HAP-1 (cell line): ENCODE data around the gene MAPT.

Experiments
- DNase-seq, 2 experiments: peaks; one replicate each; pipeline ENCODE4 v3.0.0-alpha.2; 2016 to 2020; ENCODE audit warnings: low spot score in 2 of 2
- H3K27me3 ChIP-seq: fragments of 250-450 bp; sonication (Bioruptor Pico); 2 replicates; pipeline ENCODE4 v1.5.1; 2020; ENCODE audit warnings: low read depth, mild to moderate bottlenecking, moderate library complexity
- H3K36me3 ChIP-seq: fragments of 250-450 bp; sonication (Bioruptor Pico); replicated peaks from 2 replicates; pipeline ENCODE4 v1.5.1; 2020; ENCODE audit warnings: mild to moderate bottlenecking
- H3K4me1 ChIP-seq: fragments of 250-450 bp; sonication (Bioruptor Pico); 2 replicates; pipeline ENCODE4 v1.5.1; 2020; ENCODE audit warnings: mild to moderate bottlenecking
- H3K4me3 ChIP-seq: fragments of 250-450 bp; sonication (Bioruptor Pico); 2 replicates; pipeline ENCODE4 v1.5.1; 2020; ENCODE audit warnings: mild to moderate bottlenecking, moderate library complexity
- H3K9me3 ChIP-seq: fragments of 250-450 bp; sonication (Bioruptor Pico); 2 replicates; pipeline ENCODE4 v1.5.1; 2020; ENCODE audit warnings: mild to moderate bottlenecking, moderate library complexity
- in situ Hi-C: fragments of 300-500 bp; cut with MboI; formaldehyde crosslinking; loops from 3 replicates; pipeline ENCODE4 v1.14.3; 2020; ENCODE audit warnings: low sequenced_read_pairs, inconsistent platforms, mixed read lengths

The MAPT gene

DNA sequence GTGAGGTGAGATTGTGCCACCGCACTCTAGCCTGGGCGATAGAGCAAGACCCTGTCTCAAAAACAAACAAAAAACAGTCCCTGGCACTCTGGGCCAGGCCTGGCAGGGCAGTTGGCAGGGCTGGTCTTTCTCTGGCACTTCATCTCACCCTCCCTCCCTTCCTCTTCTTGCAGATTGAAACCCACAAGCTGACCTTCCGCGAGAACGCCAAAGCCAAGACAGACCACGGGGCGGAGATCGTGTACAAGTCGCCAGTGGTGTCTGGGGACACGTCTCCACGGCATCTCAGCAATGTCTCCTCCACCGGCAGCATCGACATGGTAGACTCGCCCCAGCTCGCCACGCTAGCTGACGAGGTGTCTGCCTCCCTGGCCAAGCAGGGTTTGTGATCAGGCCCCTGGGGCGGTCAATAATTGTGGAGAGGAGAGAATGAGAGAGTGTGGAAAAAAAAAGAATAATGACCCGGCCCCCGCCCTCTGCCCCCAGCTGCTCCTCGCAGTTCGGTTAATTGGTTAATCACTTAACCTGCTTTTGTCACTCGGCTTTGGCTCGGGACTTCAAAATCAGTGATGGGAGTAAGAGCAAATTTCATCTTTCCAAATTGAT, 129.5 kb downstream of the MAPT start:
- Histone ChIP-seq H3K4me1 (no peaks in the 10 kb centered on the region), H3K9me3 (no peaks in the 10 kb centered on the region), H3K36me3 (peaks cover 18% of the 10 kb centered on the region), H3K4me3 (no peak overlapping the region), H3K27me3 (no peaks in the 10 kb centered on the region)
- in situ Hi-C loops, result no loop called here
- DNase-seq, result no peak

DNA sequence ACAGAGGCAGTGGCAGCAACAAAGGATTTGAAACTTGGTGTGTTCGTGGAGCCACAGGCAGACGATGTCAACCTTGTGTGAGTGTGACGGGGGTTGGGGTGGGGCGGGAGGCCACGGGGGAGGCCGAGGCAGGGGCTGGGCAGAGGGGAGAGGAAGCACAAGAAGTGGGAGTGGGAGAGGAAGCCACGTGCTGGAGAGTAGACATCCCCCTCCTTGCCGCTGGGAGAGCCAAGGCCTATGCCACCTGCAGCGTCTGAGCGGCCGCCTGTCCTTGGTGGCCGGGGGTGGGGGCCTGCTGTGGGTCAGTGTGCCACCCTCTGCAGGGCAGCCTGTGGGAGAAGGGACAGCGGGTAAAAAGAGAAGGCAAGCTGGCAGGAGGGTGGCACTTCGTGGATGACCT, 130.2 kb downstream of the MAPT start:
- Histone ChIP-seq H3K4me3 (no peak overlapping the region), H3K9me3 (no peaks in the 10 kb centered on the region), H3K27me3 (no peaks in the 10 kb centered on the region), H3K4me1 (no peaks in the 10 kb centered on the region), H3K36me3 (peaks cover 18% of the 10 kb centered on the region)
- no peak for DNase-seq
- in situ Hi-C loops, result no loop called here

DNA sequence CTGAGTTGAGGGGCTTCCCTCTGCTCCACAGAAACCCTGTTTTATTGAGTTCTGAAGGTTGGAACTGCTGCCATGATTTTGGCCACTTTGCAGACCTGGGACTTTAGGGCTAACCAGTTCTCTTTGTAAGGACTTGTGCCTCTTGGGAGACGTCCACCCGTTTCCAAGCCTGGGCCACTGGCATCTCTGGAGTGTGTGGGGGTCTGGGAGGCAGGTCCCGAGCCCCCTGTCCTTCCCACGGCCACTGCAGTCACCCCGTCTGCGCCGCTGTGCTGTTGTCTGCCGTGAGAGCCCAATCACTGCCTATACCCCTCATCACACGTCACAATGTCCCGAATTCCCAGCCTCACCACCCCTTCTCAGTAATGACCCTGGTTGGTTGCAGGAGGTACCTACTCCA, 130.7 kb downstream of the MAPT start:
- no peaks in the 10 kb centered on the region for H3K9me3 ChIP-seq

DNA sequence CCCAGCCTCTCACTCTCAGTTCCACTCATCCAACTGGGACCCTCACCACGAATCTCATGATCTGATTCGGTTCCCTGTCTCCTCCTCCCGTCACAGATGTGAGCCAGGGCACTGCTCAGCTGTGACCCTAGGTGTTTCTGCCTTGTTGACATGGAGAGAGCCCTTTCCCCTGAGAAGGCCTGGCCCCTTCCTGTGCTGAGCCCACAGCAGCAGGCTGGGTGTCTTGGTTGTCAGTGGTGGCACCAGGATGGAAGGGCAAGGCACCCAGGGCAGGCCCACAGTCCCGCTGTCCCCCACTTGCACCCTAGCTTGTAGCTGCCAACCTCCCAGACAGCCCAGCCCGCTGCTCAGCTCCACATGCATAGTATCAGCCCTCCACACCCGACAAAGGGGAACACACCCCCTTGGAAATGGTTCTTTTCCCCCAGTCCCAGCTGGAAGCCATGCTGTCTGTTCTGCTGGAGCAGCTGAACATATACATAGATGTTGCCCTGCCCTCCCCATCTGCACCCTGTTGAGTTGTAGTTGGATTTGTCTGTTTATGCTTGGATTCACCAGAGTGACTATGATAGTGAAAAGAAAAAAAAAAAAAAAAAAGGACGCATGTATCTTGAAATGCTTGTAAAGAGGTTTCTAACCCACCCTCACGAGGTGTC, 131.3 kb downstream of the MAPT start:
- Histone ChIP-seq H3K4me3 (no peak overlapping the region), H3K4me1 (no peaks in the 10 kb centered on the region), H3K9me3 (no peaks in the 10 kb centered on the region), H3K27me3 (no peaks in the 10 kb centered on the region), H3K36me3 (peaks cover 18% of the 10 kb centered on the region)
- no peak for DNase-seq
- in situ Hi-C loops, result no loop called here

More for the DNA sequence above, 130.7 kb downstream of the MAPT start:
- Histone ChIP-seq H3K27me3 (no peaks in the 10 kb centered on the region), H3K4me1 (no peaks in the 10 kb centered on the region), H3K36me3 (peaks cover 18% of the 10 kb centered on the region), H3K4me3 (no peak overlapping the region)
- in situ Hi-C loops, result no loop called here
- DNase-seq, result no peak

DNA sequence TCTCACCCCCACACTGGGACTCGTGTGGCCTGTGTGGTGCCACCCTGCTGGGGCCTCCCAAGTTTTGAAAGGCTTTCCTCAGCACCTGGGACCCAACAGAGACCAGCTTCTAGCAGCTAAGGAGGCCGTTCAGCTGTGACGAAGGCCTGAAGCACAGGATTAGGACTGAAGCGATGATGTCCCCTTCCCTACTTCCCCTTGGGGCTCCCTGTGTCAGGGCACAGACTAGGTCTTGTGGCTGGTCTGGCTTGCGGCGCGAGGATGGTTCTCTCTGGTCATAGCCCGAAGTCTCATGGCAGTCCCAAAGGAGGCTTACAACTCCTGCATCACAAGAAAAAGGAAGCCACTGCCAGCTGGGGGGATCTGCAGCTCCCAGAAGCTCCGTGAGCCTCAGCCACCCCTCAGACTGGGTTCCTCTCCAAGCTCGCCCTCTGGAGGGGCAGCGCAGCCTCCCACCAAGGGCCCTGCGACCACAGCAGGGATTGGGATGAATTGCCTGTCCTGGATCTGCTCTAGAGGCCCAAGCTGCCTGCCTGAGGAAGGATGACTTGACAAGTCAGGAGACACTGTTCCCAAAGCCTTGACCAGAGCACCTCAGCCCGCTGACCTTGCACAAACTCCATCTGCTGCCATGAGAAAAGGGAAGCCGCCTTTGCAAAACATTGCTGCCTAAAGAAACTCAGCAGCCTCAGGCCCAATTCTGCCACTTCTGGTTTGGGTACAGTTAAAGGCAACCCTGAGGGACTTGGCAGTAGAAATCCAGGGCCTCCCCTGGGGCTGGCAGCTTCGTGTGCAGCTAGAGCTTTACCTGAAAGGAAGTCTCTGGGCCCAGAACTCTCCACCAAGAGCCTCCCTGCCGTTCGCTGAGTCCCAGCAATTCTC, 132.1 kb downstream of the MAPT start:
- no peak for DNase-seq
- no peaks in the 10 kb centered on the region for H3K9me3 ChIP-seq
- no peaks in the 10 kb centered on the region for H3K4me1 ChIP-seq
- peaks cover 26% of the 10 kb centered on the region for H3K36me3 ChIP-seq
- in situ Hi-C loops, result no loop called here
- H3K27me3 ChIP-seq, result no peaks in the 10 kb centered on the region
- H3K4me3 ChIP-seq, result no peak overlapping the region

DNA sequence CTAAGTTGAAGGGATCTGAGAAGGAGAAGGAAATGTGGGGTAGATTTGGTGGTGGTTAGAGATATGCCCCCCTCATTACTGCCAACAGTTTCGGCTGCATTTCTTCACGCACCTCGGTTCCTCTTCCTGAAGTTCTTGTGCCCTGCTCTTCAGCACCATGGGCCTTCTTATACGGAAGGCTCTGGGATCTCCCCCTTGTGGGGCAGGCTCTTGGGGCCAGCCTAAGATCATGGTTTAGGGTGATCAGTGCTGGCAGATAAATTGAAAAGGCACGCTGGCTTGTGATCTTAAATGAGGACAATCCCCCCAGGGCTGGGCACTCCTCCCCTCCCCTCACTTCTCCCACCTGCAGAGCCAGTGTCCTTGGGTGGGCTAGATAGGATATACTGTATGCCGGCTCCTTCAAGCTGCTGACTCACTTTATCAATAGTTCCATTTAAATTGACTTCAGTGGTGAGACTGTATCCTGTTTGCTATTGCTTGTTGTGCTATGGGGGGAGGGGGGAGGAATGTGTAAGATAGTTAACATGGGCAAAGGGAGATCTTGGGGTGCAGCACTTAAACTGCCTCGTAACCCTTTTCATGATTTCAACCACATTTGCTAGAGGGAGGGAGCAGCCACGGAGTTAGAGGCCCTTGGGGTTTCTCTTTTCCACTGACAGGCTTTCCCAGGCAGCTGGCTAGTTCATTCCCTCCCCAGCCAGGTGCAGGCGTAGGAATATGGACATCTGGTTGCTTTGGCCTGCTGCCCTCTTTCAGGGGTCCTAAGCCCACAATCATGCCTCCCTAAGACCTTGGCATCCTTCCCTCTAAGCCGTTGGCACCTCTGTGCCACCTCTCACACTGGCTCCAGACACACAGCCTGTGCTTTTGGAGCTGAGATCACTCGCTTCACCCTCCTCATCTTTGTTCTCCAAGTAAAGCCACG, 133.0 kb downstream of the MAPT start:
- H3K27me3 ChIP-seq, result no peaks in the 10 kb centered on the region
- no peaks in the 10 kb centered on the region for H3K9me3 ChIP-seq
- DNase-seq, result no peak
- H3K36me3 ChIP-seq, result peaks cover 32% of the 10 kb centered on the region
- H3K4me3 ChIP-seq, result no peak overlapping the region
- in situ Hi-C loops, result no loop called here
- no peaks in the 10 kb centered on the region for H3K4me1 ChIP-seq

DNA sequence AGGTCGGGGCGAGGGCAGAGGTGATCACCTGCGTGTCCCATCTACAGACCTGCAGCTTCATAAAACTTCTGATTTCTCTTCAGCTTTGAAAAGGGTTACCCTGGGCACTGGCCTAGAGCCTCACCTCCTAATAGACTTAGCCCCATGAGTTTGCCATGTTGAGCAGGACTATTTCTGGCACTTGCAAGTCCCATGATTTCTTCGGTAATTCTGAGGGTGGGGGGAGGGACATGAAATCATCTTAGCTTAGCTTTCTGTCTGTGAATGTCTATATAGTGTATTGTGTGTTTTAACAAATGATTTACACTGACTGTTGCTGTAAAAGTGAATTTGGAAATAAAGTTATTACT, 133.6 kb downstream of the MAPT start:
- Histone ChIP-seq H3K4me1 (no peaks in the 10 kb centered on the region), H3K4me3 (no peak overlapping the region), H3K36me3 (peaks cover 38% of the 10 kb centered on the region), H3K27me3 (no peaks in the 10 kb centered on the region), H3K9me3 (no peaks in the 10 kb centered on the region)
- no peak for DNase-seq
- in situ Hi-C loops, result no loop called here

DNA sequence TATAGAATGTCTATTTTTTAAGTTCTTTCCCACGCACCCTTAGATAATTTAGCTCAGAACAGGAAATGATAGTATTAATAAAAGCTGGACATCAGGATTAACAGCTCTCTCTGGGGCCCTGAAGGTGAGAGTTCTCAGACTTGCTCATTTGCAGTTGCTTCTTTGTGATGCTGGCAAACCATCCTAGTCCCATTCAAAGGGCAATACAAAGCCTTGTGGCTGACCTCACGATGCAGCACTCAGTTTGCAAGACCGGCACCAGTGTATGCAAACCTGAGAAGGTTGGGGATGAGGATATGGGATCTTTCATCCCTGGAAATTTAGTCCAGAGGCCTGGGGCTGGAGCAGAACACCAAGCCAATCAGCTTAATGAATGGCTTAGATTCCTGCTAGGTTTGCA, 134.0 kb downstream of the MAPT start:
- no peak for DNase-seq
- no peaks in the 10 kb centered on the region for H3K4me1 ChIP-seq
- H3K4me3 ChIP-seq, result no peak overlapping the region
- in situ Hi-C loops, result no loop called here
- peaks cover 42% of the 10 kb centered on the region for H3K36me3 ChIP-seq
- no peaks in the 10 kb centered on the region for H3K9me3 ChIP-seq
- H3K27me3 ChIP-seq, result no peaks in the 10 kb centered on the region

DNA sequence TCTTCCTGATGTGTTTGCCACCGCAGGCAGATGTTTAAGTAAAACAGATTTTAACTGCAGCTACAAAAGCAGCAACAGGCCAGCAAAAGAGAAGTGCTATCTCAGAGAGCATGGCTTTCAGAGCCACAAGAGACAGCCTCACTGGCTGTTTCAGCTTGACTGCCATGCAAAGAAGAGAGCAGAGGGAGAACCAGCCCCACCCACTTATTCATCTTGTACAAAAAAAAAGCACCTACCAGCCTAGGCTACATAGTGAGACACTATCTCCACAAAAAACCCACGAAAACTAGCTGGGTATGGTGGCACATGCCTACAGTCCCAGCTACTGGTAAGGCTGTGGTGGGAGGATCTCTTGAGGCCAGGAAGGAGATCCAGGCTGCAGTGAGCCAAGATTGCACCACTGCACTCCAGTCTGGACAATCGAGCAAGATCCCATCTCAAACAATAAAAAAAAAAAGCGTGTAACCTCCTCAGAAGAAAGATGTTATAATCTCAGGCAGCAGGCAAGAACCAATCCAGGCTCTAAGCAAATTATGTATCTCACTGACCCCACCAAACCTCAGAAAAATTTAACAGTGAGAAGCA, 134.7 kb downstream of the MAPT start:
- no peak for DNase-seq
- no peaks in the 10 kb centered on the region for H3K4me1 ChIP-seq
- H3K36me3 ChIP-seq, result peaks cover 49% of the 10 kb centered on the region
- H3K9me3 ChIP-seq, result no peaks in the 10 kb centered on the region
- no peak overlapping the region for H3K4me3 ChIP-seq
- in situ Hi-C loops, result no loop called here
- H3K27me3 ChIP-seq, result no peaks in the 10 kb centered on the region

DNA sequence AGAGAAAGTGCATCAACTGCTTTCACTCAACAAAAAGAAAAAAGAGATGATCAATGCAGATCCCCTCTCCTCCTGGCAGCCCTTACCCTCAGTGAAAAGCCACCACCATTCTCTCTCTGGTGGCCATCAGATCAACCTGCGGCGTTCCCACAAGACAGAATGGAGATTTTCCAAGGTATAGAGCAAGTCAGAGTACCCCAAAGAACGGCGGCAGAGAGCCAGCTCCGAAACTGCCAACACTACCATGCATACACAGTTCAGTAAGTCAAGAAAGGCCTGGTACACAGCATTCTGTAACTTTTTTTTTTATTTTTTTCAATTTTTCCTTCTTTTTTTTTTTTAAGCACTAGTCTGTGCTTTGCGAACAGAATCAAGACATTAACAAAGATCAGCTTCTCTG, 135.3 kb downstream of the MAPT start:
- in situ Hi-C loops, result no loop called here
- H3K36me3 ChIP-seq, result peaks cover 55% of the 10 kb centered on the region
- no peak for DNase-seq
- no peaks in the 10 kb centered on the region for H3K9me3 ChIP-seq
- H3K4me1 ChIP-seq, result no peaks in the 10 kb centered on the region
- no peak overlapping the region for H3K4me3 ChIP-seq
- H3K27me3 ChIP-seq, result no peaks in the 10 kb centered on the region

DNA sequence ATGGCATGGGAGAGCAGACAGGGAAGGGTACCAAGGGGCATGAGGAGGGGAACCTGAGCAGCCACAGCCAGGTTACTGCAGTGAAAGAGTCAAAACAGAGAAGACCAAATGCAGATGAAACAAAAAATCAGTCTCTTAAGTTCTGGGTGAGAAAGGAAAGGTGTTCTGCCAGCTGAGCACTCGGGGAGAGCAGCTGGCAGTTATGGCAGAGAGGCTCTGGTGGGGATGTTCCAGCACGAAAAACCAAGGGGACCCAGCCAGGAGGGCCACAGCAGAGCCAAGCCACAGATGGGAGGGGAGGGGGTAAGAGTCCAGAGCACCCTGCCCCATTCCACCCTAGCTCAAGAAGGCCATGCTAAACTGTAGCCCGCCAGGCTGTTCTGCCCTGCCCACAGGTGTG, 136.4 kb downstream of the MAPT start:
- no peak for DNase-seq
- Histone ChIP-seq H3K27me3 (no peaks in the 10 kb centered on the region), H3K36me3 (peaks cover 66% of the 10 kb centered on the region), H3K4me3 (no peak overlapping the region), H3K9me3 (no peaks in the 10 kb centered on the region), H3K4me1 (no peaks in the 10 kb centered on the region)
- in situ Hi-C loops, result no loop called here

DNA sequence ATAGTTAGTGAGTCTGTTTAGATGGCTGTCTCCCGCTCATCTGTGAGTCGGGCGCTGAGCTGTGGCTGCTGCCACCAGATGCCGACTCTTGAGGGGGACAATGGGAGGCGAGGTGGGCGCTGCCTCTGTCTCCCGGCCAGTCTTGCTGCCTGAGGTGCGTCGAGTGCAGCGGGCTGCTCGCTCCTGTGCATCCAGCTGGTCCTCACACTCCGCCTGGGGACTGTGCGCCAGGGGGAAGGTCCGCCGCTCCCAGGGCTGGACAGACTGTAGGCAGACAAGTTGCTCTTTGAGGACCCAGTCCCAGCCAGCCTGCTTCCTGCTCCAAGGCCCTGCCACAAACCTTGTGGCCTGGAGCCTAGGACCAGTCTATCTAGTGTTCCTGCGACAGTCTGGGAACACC, 137.1 kb downstream of the MAPT start:
- H3K9me3 ChIP-seq, result no peaks in the 10 kb centered on the region
- H3K36me3 ChIP-seq, result peaks cover 73% of the 10 kb centered on the region
- H3K4me1 ChIP-seq, result no peaks in the 10 kb centered on the region
- no peaks in the 10 kb centered on the region for H3K27me3 ChIP-seq
- in situ Hi-C loops, result no loop called here
- H3K4me3 ChIP-seq, result no peak overlapping the region
- no peak for DNase-seq

DNA sequence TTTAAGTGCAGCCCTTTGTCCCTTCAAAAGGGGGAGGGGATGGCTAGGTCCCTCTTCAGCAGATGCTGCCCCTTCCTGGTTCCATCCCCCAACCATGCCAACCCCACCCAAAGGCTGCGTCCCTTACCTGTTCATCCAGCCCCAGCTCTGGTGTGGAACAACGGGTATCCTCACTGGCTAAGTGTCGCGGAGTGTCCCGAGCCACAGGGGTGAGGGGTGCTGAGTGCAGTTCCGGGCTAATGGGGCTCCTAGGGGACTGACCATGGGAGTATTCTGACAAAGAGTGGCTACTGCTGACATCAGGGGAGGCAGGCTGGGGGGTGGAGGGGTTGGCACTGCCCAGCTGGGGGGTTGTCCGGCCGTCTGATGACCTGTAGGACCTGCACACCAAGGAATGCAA, 137.6 kb downstream of the MAPT start:
- DNase-seq, result no peak
- Histone ChIP-seq H3K4me3 (no peak overlapping the region), H3K27me3 (no peaks in the 10 kb centered on the region), H3K4me1 (no peaks in the 10 kb centered on the region), H3K9me3 (no peaks in the 10 kb centered on the region), H3K36me3 (peaks cover 75% of the 10 kb centered on the region)
- in situ Hi-C loops, result no loop called here
